BE2C (cell line): ENCODE results near the gene TTLL10.

ENCODE experiments used
- DNase-seq: peaks from one replicate; pipeline ENCODE4 v3.0.0-alpha.2; 2020
- H3K27me3 ChIP-seq: fragments of 250-450 bp; sonication (Bioruptor Pico); 2 replicates; pipeline ENCODE4 v1.5.1; 2020; ENCODE audit warnings: mild to moderate bottlenecking
- H3K36me3 ChIP-seq: fragments of 250-450 bp; sonication (Bioruptor Pico); 2 replicates; pipeline ENCODE4 v1.5.1; 2020; ENCODE audit warnings: mild to moderate bottlenecking
- H3K4me1 ChIP-seq: fragments of 250-450 bp; sonication (Bioruptor Pico); 2 replicates; pipeline ENCODE4 v1.5.1; 2020
- H3K4me3 ChIP-seq: 2 replicates; pipeline ENCODE4 v1.5.1; 2011; ENCODE audit warnings: low read depth, low read length
- H3K9me3 ChIP-seq: fragments of 250-450 bp; sonication (Bioruptor Pico); 2 replicates; pipeline ENCODE4 v1.5.1; 2020
- TF ChIP-seq, protein P1 (sequence below): IDR thresholded peaks from 2 replicates; pipeline ENCODE4 v1.5.1; 2012; ENCODE audit warnings: mild to moderate bottlenecking, low read depth, low read length

Gene TTLL10

DNA sequence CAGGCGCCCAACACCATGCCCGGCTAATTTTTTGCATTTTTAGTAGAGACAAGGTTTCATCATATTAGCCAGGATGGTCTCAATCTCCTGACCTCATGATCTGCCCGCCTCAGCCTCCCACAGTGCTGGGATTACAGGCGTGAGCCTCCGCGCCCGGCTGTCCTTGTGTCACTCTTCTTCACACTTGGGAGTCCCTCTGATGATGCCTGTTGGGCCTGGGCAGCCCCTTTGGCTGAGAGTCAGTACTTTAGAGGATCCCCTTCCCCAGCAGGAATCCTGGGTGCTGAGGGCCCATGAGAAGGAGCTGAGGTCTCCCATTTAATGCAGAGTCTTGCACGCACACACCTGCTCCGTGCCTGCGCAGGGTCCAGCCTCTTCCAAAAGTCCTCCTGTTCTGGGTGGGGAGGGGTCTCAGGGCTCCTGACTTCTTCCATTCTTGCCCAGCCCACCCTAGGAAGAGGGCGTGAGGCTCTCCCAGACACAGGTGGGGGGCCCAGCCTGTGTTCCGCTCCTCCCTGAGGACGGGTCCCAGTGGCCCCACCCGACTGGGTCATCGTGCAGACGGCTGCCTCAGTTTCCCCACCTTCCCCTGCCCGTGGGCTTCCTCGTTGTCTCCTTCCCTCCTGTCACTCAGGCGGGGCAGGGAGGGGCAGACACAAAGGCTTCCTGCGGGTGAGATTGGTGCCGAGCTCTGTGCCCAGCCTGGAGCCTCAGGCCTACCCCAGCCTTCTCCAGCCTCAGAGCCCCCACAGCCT lies 3.9 kb downstream of the TTLL10 start:
- peak; percentile 4 for DNase-seq
- H3K27me3 ChIP-seq, result peaks cover 33% of the 10 kb centered on the region
- no peaks in the 10 kb centered on the region for H3K36me3 ChIP-seq
- TF ChIP-seq, protein P1, sequence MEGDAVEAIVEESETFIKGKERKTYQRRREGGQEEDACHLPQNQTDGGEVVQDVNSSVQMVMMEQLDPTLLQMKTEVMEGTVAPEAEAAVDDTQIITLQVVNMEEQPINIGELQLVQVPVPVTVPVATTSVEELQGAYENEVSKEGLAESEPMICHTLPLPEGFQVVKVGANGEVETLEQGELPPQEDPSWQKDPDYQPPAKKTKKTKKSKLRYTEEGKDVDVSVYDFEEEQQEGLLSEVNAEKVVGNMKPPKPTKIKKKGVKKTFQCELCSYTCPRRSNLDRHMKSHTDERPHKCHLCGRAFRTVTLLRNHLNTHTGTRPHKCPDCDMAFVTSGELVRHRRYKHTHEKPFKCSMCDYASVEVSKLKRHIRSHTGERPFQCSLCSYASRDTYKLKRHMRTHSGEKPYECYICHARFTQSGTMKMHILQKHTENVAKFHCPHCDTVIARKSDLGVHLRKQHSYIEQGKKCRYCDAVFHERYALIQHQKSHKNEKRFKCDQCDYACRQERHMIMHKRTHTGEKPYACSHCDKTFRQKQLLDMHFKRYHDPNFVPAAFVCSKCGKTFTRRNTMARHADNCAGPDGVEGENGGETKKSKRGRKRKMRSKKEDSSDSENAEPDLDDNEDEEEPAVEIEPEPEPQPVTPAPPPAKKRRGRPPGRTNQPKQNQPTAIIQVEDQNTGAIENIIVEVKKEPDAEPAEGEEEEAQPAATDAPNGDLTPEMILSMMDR, result no peak
- no peak overlapping the region for H3K4me3 ChIP-seq
- no peaks in the 10 kb centered on the region for H3K4me1 ChIP-seq
- no peaks in the 10 kb centered on the region for H3K9me3 ChIP-seq

DNA sequence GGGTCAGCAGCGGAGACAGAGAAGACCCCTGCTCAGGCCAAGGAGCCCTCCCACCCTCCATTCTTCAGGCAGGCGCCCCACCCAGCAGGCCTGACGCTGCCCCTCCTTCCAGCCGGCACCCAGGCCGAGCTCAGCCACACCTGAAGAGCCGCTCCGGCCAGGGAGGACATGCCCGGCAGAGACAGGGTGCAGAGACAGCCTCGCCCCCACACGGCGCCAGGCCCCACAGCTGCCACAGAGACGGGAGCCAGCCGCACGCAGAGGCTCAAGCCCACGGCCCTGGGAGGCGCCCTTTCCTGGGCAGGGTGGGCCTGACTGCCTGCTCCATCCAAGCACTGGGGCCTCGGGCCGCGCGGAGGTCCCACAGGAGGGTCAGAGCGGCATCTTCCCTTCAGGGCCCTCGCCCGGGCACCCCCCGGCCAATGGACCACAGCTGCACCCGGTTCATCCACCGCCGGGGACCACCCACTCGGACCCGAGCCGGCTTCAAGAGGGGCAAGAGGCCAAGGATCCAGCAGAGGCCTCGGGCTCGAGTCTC lies 5.2 kb downstream of the TTLL10 start:
- Histone ChIP-seq H3K4me3 (no peak overlapping the region), H3K4me1 (no peaks in the 10 kb centered on the region), H3K36me3 (no peaks in the 10 kb centered on the region), H3K27me3 (peaks cover 23% of the 10 kb centered on the region), H3K9me3 (no peaks in the 10 kb centered on the region)
- TF ChIP-seq, protein P1, result no peak
- DNase-seq, result peak; percentile 7

DNA sequence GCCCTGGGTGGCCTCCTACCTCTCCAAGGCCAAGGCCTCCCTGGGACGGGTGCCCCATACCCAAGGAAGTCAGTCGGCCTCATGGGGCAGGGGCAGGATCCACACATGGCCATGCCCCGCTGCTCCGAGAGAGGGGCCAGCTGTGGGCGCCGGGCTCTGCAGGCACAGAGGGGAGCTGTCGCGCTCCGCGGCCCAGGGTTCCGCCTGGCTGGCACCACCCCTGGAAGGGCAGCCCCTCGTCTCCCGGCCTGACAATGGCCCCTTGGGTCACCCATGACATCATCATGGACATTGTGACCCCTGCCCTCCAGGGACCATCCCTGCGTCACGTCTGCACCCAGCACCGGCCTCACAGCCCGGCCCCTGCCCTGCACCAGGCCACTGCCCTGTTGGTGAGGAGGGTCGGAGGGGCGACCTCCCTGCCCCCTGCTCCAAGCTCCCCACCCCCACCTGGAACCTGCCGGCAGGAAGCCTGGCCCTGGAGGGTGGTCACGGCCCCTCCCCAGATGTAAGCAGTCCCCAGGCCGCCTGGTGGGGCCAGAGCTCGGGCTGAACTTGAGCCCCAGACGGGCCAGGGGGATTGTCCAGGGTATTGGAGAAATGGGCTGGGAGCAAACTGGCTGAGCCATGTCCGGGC lies 5.8 kb downstream of the TTLL10 start:
- H3K4me3 ChIP-seq, result no peak overlapping the region
- no peaks in the 10 kb centered on the region for H3K36me3 ChIP-seq
- peak; percentile 36 for DNase-seq
- no peaks in the 10 kb centered on the region for H3K9me3 ChIP-seq
- TF ChIP-seq, protein P1, result no peak
- H3K4me1 ChIP-seq, result no peaks in the 10 kb centered on the region
- H3K27me3 ChIP-seq, result peaks cover 17% of the 10 kb centered on the region

DNA sequence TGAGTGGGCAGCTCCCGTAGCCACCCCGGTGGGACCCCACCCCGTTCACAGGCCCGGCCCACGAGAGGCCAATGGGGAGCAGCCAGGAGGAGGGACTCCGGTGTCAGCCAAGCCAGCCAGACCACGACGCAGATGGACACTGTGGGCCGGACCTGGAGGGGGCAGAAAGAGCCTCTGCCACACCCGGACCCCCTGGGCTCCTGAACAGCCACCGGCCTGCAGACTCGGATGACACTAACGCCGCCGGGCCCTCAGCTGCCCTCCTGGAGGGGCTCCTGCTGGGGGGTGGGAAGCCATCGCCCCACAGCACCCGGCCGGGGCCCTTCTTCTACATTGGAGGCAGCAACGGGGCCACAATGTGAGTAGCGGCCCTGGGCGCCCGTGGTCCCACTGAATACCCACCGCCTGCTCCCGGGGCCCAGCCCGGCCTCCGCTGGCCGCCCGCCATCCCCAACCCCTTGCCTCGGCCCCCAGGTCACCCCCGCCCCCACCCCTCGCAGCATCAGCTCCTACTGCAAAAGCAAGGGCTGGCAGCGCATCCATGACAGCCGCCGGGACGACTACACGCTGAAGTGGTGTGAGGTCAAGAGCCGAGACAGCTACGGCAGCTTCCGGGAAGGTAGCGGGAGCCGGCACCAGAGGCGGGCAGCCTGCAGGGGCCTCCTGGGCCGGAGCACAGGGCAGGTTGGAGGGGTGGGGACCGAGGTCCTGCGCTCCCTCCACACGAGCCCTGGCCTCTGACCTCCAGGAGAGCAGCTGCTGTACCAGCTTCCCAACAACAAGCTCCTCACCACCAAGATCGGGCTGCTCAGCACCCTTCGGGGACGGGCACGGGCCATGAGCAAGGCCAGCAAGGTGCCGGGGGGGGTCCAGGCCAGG lies 6.5 kb downstream of the TTLL10 start:
- Histone ChIP-seq H3K4me3 (no peak overlapping the region), H3K9me3 (no peaks in the 10 kb centered on the region), H3K27me3 (peaks cover 14% of the 10 kb centered on the region), H3K36me3 (no peaks in the 10 kb centered on the region), H3K4me1 (no peaks in the 10 kb centered on the region; the same call in 1 of the 2 replicates)
- peak; percentile 8 for DNase-seq
- TF ChIP-seq, protein P1, result no peak

DNA sequence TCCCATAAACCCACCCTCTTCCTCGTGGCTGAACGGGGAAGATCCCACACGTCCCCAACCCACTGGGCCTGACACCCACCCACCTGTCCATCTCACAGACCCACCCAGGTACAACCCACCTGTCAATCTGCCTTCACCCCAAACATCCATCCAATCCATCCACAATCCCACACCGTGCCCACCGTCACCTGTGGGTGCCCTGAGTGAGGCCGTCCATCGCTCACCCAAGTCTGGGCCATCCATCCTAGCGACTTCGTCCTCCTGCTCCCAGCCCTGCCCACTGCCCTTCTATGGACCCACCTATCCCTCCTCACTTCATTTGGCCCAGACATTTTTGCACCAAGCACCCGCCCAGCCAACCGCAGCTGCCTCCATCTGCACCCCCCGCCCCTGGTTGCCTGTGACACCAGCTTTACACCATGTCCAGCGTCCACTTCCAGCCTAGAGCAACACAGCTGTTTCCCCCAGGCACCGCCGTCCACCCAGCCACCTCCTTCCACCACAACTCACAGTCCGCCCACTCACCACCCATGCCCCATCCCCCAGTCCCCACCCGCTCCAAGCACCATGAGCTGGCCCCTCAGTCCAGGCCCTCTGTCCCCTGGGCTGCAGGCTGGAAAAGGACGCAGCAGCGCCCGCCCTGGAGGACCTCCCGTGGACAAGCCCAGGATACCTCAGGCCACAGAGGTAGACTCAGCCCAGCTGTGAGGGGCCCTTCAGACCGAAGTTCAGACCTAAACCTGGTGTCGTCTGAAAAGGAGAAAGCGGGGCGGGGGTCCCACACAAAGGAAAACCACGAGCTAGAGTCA lies 7.7 kb downstream of the TTLL10 start:
- peak; percentile 8 for DNase-seq
- TF ChIP-seq, protein P1, result no peak
- no peaks in the 10 kb centered on the region for H3K36me3 ChIP-seq
- H3K4me1 ChIP-seq, result no peaks in the 10 kb centered on the region; the same call in 1 of the 2 replicates
- H3K9me3 ChIP-seq, result no peaks in the 10 kb centered on the region
- H3K4me3 ChIP-seq, result no peak overlapping the region
- peaks cover 11% of the 10 kb centered on the region for H3K27me3 ChIP-seq
